ENCODE measurements around the gene HINT2.

The HINT2 gene

GRCh38 chr9:35811381-35812024 lies 3.3 kb downstream of the HINT2 start:
- H3K4me3 ChIP-seq (ENCODE audit: low read depth, low read length): peak overlapping the region; percentile 71
- H3K9me3 ChIP-seq: no peaks in the 10 kb centered on the region
- no peak for DNase-seq
- TF ChIP-seq, protein P1, sequence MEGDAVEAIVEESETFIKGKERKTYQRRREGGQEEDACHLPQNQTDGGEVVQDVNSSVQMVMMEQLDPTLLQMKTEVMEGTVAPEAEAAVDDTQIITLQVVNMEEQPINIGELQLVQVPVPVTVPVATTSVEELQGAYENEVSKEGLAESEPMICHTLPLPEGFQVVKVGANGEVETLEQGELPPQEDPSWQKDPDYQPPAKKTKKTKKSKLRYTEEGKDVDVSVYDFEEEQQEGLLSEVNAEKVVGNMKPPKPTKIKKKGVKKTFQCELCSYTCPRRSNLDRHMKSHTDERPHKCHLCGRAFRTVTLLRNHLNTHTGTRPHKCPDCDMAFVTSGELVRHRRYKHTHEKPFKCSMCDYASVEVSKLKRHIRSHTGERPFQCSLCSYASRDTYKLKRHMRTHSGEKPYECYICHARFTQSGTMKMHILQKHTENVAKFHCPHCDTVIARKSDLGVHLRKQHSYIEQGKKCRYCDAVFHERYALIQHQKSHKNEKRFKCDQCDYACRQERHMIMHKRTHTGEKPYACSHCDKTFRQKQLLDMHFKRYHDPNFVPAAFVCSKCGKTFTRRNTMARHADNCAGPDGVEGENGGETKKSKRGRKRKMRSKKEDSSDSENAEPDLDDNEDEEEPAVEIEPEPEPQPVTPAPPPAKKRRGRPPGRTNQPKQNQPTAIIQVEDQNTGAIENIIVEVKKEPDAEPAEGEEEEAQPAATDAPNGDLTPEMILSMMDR (IDR thresholded peaks at IDR 0.05; ENCODE audit: low read depth, low read length): no peak
- H3K4me1 ChIP-seq: peaks cover 8% of the 10 kb centered on the region
- no peaks in the 10 kb centered on the region for H3K27me3 ChIP-seq
- H3K36me3 ChIP-seq: peaks cover 2% of the 10 kb centered on the region; the same call in 1 of the 2 replicates

- H3K4me3 ChIP-seq (ENCODE audit: low read depth, low read length): no peak overlapping the region
- TF ChIP-seq, protein P1 (IDR thresholded peaks at IDR 0.05; ENCODE audit: low read depth, low read length): no peak
- H3K4me1 ChIP-seq: peaks cover 8% of the 10 kb centered on the region
- H3K9me3 ChIP-seq: no peaks in the 10 kb centered on the region
- H3K27me3 ChIP-seq: no peaks in the 10 kb centered on the region
- DNase-seq: no peak
- H3K36me3 ChIP-seq: peaks cover 2% of the 10 kb centered on the region; the same call in 1 of the 2 replicates
These were observed 4.7 kb downstream of the HINT2 start for GRCh38 chr9:35810122-35810521.

DNA sequence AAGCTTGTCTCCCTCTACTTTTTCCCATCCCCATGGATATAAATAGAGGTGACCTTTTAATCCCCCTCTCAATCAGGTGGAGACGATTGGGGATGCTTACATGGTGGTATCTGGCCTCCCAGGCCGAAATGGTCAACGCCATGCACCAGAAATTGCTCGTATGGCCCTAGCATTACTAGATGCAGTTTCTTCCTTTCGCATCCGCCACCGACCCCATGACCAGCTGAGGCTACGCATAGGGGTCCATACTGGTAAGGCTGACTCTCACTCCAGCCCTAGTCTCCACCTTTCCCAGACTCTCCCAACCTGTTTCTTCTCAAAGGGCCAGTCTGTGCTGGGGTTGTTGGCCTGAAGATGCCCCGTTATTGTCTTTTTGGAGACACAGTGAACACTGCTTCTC lies 6.4 kb downstream of the HINT2 start:
- no peaks in the 10 kb centered on the region for H3K9me3 ChIP-seq
- no peaks in the 10 kb centered on the region for H3K27me3 ChIP-seq
- TF ChIP-seq, protein P1 (IDR thresholded peaks at IDR 0.05; ENCODE audit: low read depth, low read length): no peak
- peaks cover 2% of the 10 kb centered on the region; the same call in 1 of the 2 replicates for H3K36me3 ChIP-seq
- H3K4me1 ChIP-seq: peaks cover under 1% of the 10 kb centered on the region; the same call in 1 of the 2 replicates
- DNase-seq: no peak
- H3K4me3 ChIP-seq (ENCODE audit: low read depth, low read length): no peak overlapping the region

- no peaks in the 10 kb centered on the region for H3K9me3 ChIP-seq
- TF ChIP-seq, protein P1 (IDR thresholded peaks at IDR 0.05; ENCODE audit: low read depth, low read length): no peak
These were observed 8.7 kb downstream of the HINT2 start for GRCh38 chr9:35806101-35806500.

DNA sequence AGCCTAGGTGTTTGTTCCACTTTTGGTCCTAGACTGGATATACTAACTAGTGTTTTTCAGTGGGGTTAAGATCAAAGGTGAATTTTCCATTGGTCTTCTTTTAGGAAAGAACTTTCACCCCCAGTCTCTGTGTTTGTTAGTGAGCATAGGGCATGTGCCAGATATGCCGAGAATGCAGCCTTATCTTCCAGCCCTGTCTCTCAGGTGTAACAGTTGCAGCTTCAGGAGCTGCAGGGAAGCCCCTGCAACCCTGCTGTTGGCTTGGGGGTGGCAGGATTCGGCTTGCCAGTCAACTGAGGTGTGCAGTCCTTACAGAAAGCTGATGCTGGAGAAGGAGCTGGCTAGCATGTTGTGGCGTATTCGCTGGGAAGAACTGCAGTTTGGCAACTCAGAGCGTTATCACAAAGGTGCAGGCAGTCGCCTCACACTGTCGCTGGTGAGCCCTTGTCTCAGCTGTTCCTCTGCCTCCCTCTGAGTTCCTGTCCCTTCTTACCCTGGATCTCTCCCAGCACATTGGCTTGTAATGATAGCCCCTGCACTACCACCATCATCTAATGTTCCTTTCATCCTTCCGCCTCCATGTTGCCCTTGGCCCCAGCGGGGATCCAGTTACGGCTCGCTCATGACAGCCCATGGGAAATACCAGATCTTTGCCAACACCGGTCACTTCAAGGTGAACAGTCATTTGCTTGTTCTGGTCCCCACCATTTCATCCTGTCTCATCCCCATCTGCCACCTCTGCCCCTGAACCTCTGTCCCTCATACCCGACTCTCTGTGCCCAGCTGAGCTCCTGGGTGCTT lies 13.3 kb downstream of the HINT2 start:
- H3K36me3 ChIP-seq: peaks cover under 1% of the 10 kb centered on the region; the same call in 1 of the 2 replicates
- H3K27me3 ChIP-seq: no peaks in the 10 kb centered on the region
- peaks cover 14% of the 10 kb centered on the region for H3K4me1 ChIP-seq
- no peaks in the 10 kb centered on the region for H3K9me3 ChIP-seq
- no peak for DNase-seq
- no peak overlapping the region for H3K4me3 ChIP-seq (ENCODE audit: low read depth, low read length)
- TF ChIP-seq, protein P1 (IDR thresholded peaks at IDR 0.05; ENCODE audit: low read depth, low read length): no peak

More at GRCh38 chr9:35806101-35806500, 8.7 kb downstream of the HINT2 start:
- no peaks in the 10 kb centered on the region for H3K4me1 ChIP-seq
- H3K36me3 ChIP-seq: peaks cover 2% of the 10 kb centered on the region; the same call in 1 of the 2 replicates
- no peak for DNase-seq
- no peak overlapping the region for H3K4me3 ChIP-seq (ENCODE audit: low read depth, low read length)
- H3K27me3 ChIP-seq: no peaks in the 10 kb centered on the region

- no peak overlapping the region for H3K4me3 ChIP-seq (ENCODE audit: low read depth, low read length)
- no peaks in the 10 kb centered on the region for H3K9me3 ChIP-seq
- H3K27me3 ChIP-seq: no peaks in the 10 kb centered on the region
- H3K36me3 ChIP-seq: no peaks in the 10 kb centered on the region
- peaks cover 14% of the 10 kb centered on the region for H3K4me1 ChIP-seq
- no peak for DNase-seq
- TF ChIP-seq, protein P1 (IDR thresholded peaks at IDR 0.05; ENCODE audit: low read depth, low read length): no peak
These were observed 14.3 kb downstream of the HINT2 start for GRCh38 chr9:35800530-35800929.
